ENCODE data around the gene ZCCHC2. TPM values are rescaled to one million over a fixed set of nuclear protein-coding genes. Genes with fewer than 3 reads are reported as not detected.

The ZCCHC2 gene
- total RNA-seq, 2 donors from 2014 or later, result 12.9 to 16.8 TPM

DNA sequence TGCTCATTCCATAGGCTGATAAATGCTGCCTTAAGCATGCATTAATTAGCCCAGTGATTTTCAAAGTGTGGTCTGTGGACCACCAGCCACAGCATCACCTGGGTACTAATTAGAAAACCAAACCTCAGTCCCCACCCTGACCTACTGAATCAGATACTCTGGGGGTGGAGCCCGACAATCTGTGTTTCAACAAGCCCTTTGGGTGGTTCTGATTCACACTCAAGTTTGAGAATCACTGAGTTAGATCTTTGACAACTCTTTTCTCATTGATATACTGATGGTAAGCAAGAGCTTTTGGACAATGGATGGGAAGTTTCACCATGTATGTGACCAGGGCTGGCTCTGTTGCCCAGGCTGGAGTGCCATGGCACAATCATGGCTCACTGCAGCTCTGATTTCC is 95.9 kb downstream of the ZCCHC2 start:
- Histone ChIP-seq H3K36me3 (no peaks in the 10 kb centered on the region), H3K27ac (no peak overlapping the region), H3K9me3 (no peaks in the 10 kb centered on the region), H3K4me3 (no peak overlapping the region), H3K4me1 (no peaks in the 10 kb centered on the region), H3K27me3 (no peaks in the 10 kb centered on the region)
- DNase-seq (ENCODE audit: low spot score), result no peak
- TF ChIP-seq, protein P1, sequence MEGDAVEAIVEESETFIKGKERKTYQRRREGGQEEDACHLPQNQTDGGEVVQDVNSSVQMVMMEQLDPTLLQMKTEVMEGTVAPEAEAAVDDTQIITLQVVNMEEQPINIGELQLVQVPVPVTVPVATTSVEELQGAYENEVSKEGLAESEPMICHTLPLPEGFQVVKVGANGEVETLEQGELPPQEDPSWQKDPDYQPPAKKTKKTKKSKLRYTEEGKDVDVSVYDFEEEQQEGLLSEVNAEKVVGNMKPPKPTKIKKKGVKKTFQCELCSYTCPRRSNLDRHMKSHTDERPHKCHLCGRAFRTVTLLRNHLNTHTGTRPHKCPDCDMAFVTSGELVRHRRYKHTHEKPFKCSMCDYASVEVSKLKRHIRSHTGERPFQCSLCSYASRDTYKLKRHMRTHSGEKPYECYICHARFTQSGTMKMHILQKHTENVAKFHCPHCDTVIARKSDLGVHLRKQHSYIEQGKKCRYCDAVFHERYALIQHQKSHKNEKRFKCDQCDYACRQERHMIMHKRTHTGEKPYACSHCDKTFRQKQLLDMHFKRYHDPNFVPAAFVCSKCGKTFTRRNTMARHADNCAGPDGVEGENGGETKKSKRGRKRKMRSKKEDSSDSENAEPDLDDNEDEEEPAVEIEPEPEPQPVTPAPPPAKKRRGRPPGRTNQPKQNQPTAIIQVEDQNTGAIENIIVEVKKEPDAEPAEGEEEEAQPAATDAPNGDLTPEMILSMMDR (IDR thresholded peaks at IDR 0.05), result no peak

DNA sequence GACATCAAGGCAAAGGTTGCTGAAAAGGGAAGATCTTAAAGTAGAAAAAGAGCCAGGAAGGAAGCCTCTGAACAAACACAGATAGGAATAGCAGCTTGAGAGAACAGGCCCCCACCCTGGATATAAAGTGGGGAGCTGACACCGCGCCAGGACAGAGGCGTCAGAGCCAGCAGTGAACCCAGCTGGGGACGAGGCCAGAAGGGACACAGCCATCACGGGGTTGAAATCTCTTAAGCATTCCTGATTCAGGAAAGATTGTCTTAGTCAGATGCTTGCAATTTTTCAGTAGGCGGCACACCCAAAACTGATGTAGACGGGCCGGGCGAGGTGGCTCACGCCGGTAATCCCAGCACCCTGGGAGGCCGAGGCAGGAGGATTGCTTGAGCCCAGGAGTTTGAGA is 98.7 kb downstream of the ZCCHC2 start:
- DNase-seq (ENCODE audit: low spot score), result peak; percentile 61
- Histone ChIP-seq H3K4me1 (peaks cover 0 to 9% of the 10 kb centered on the region in 2 donors), H3K9me3 (no peaks in the 10 kb centered on the region), H3K4me3 (no peak overlapping the region), H3K27me3 (no peaks in the 10 kb centered on the region), H3K36me3 (no peaks in the 10 kb centered on the region), H3K27ac (peak overlapping the region in 1 of 2 donors; percentile 13)
- TF ChIP-seq, protein P1 (IDR thresholded peaks at IDR 0.05), result no peak

DNA sequence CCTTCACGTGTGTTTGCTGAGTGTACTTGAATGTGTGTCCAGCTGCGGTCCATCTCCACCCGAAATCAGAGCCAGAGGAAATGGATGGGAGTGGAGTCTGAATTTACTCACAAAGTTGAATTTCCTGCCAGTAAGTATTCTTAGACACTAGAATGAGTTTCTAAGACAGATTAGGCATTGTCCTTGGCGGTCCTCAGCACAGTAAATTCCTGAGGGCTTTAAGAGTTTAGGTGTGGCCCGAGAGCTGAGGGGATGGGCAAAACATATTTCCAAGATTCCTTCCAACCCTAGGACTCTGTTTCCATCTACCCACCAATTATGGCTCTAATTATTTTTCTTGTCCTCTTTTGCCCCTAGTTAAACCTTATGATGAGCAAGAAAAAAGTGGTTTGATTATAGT is 102.2 kb downstream of the ZCCHC2 start:
- Histone ChIP-seq H3K27me3 (no peaks in the 10 kb centered on the region), H3K27ac (peak overlapping the region in 1 of 2 donors; percentile 31), H3K4me1 (peaks cover 0 to 9% of the 10 kb centered on the region in 2 donors), H3K36me3 (no peaks in the 10 kb centered on the region), H3K9me3 (no peaks in the 10 kb centered on the region), H3K4me3 (no peak overlapping the region)
- no peak for DNase-seq (ENCODE audit: low spot score)
- TF ChIP-seq, protein P1 (IDR thresholded peaks at IDR 0.05), result no peak

Other genes starting within 250 kb of the ZCCHC2 start
- gene TNFRSF11A, start 197.7 kb upstream of the ZCCHC2 start, total RNA-seq, result 1 to 10 TPM in 1 of 2 donors, under 1 TPM in 1; 0.56 to 1.8 TPM
- gene PHLPP1, start 192.5 kb downstream of the ZCCHC2 start, total RNA-seq, result 1 to 10 TPM; 4.6 to 5.9 TPM

Data from right atrium auricular region (tissue), 2 donors.